OCI-LY1 (cell line): ENCODE results near the gene AKAP9.

Source experiments
- CTCF ChIP-seq: fragments of 200-600 bp; sonication (generic), shearing (Covaris generic); IDR thresholded peaks from 2 replicates; pipeline ENCODE4 v1.5.1; 2017; ENCODE audit warnings: mild to moderate bottlenecking, antibody characterized with exemption, low read length, moderate library complexity, mixed read lengths
- EZH2 ChIP-seq: fragments of 200-600 bp; sonication (generic), shearing (Covaris generic); IDR thresholded peaks from 2 replicates; pipeline ENCODE4 v1.8.0; 2017; ENCODE audit warnings: borderline replicate concordance, mixed run types, mild to moderate bottlenecking, antibody characterized with exemption, low read length, moderate library complexity, mixed read lengths

DNA sequence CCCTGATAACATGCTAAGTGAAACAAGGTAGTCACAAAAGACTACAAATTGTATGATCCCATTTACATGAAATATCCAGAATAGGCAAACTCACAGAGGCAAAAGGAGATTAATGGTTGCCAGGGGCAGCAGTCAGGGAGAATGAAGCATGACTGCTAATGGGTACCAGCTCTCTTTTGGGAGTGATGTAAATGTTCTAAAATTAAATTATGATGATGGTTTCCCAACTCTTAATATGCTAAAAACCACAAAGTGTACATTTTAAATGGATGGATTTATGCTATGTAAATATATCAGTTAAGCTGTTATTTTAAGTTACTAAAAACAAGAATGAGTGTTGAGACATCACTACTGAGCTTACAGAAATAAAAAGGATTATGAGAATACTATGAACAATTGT, 181.0 kb downstream of the AKAP9 start:
- no peak for TF ChIP-seq CTCF
- TF ChIP-seq EZH2: no peak
